ENCODE results near the gene ATP8A2.

The ATP8A2 gene

DNA sequence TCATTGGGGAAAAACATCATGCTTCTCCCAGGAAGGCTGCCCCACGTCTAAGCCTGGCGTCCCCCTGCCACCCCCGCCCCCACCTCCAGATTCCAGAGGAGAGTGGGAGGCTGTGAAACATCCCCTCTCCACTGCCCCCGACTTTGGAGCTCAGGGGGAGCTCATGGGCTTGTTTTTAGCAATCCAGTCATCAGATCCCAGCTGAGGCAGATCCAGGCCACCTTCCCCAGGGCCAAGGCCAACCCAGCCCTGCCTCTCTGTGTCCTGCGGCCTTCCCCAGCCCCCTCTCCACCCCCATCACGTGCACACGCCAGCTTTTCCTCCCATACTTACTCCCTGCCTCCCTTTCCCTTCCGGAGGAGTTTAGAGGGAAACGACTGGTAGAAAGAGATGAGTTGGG, 641.2 kb downstream of the ATP8A2 start:
- no peak for DNase-seq (ENCODE audit: low read depth in 2 of 2)

DNA sequence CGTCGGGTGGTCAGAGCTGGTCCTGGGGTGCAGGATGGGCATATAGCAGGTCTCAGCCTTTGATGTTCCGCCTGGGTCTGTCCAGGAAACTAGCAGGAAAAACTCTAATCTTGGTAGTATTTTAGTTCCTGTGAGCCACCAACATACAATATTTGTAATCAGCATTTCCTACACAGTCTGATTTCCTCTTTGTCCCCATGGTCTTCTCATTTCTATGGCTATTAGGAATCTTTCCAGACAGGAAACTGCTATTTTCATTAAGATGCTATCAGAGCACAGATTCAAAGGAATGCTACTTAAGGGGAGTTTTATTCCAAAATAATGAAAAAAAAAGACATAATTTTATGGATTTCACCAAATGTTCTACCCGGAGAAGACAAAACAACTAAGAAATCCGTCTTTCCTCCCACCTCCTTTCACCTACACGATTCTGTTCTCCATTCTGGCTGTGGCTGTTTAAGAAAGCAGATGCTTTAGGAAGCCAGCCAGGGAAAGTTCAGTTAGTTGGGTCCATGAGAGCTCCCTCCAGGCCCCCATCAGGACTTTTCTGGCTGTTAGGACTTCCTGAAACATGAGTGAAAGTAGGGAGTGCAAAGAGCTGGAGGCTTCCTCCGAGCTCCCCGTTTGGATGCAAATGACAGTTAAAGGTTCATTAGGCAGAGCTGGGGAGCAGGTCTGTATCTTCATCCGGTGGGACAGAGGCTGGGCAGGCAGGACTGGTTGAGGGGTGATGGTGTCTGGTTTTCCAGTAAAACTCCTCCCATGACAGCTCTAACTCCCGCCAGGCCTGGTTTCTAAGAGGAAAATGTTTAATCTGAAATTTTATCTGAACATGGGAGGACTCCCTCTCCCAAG, 643.7 kb downstream of the ATP8A2 start:
- DNase-seq (ENCODE audit: low read depth in 2 of 2): no peak

DNA sequence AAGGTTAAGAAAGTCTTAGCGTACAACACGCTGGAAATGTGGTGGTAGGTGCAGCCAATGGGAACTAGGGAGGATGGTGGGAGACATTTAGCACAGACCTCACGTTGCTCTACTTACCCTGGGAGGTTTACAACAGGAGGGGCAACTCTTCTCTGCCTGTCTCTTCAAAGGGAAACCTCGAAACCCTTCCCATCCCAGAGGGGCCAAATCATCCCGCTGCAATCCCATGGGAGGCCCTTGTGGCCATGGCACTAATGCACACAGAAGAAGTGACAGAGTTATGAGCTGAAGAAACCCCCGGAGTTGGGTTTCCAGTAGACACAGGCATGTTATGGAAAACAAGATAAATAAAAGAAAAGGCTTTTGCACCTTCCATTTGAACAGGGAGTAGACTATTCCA, 644.4 kb downstream of the ATP8A2 start:
- DNase-seq (ENCODE audit: low read depth in 2 of 2): no peak

DNA sequence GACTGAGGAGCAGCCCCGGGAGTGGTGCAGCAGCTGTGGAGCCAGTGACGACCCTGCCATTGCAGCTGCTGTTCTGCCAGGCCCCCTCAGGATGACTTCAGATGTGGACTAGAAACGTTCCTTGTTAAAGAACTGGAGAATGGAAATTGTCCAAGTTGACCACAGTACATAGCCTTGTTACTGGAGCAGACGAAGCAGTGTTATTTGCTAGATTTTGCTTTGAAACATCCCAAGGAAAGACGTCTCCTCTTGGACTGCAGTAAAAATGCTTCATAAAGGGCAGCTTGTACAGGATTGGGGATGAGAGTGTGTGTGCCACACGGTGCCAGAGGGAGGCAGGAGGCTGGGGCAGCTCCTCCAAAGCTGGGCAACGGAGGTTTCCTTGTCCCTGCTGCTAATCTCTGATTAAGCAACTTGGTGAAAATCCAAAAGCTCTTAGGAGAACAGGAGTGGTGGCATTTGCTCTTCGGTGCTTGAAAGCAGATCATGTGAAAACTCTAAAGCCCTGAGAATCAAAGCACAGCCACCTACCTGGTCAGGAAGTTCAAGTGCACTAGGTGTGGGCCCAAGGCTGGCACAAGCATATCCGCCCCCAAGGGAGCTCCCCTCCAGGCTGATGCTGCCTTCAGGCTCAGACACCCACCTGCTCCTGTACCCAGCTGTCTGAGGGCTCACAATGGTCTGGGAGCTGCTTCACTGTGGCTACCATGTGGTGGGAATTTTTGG, 645.6 kb downstream of the ATP8A2 start:
- DNase-seq (ENCODE audit: low read depth in 2 of 2): no peak

DNA sequence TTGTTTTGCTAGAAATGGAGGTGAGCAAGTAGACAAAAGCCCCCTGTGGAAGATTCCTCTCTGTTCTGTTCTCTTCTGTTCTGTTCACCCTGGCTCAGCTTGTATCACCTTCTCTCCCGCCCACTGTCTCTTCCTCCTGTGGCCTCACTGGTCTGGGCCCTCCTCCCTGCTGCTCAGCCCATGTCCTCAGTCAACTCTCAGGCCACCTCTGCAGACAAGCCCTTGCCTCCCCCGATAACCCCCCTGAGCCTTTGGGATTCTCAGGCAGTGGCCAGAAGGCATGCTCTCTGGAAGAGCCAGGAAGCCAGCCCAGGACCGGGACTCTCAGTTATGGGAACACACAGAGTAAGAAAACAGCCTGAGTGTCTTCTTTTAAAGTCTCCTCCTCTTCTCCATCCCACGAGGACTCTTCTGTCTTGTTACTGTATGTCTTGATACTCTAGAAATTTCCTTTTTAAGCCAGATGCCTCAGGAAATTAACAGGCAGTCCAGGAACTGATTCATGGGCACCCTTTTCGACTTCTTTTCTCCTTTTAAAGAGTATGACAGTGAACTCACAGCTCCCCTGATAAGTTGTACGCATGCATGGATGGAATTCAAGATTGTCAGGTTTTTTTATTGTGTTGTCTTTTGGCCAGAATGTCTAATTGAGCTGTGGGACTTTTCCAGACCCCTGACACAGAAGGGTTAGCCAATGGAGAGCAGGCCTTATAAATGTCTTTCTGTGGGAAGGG, 646.3 kb downstream of the ATP8A2 start:
- DNase-seq (ENCODE audit: low read depth in 2 of 2): no peak

DNA sequence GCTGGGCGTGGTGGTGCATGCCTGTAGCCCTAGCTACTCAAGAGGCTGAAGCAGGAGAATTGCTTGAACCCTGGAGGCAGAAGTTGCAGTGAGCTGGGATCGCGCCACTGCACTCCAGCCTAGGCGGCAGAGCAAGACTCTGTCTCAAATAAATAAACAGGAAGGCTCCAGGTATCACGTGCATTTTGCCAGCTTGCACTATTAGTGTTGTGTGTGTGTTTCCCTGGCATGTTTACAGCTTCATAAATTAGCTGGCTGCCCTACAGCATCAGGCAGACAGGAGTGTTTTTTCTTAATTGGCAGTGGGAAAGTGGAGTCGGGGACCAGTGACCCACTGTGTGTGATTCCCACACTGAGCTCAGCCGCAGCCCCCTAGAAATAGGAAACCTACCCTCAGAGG, 647.5 kb downstream of the ATP8A2 start:
- no peak for DNase-seq (ENCODE audit: low read depth in 2 of 2)

DNA sequence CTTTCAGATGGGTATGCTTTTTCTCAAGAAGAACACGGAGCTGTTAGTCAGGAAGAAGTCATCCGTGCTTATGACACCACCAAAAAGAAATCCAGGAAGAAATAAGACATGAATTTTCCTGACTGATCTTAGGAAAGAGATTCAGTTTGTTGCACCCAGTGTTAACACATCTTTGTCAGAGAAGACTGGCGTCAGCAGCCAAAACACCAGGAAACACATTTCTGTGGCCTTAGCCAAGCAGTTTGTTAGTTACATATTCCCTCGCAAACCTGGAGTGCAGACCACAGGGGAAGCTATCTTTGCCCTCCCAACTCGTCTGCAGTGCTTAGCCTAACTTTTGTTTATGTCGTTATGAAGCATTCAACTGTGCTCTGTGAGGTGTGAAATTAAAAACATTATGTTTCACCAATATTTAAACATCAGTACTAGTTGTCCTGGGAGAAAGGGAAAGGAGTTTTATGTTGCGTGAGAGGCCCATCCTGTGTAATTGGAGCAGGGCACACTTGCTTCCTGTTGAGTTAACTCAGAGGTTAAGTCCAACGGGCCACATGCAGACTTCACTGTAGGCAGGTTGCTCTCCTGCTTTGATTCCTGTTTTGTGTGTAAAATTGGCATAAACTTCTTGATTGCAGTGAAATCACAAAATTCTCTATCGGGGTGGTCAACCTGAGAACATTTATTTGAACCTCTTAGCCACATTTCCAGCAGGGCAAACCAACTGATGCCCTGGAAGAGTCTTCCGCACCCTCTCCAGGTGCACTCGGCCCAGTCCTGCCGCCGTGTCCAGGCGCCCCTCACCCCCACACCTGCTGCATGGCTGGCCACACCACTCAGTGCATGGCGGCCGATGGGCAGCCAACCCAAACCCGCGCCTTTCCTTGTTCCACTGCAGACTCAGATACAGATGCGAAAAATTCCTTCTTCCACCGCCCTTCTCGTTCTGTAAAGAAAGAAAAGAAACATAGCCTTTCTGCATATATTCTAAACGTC, 648.4 kb downstream of the ATP8A2 start:
- no peak for DNase-seq (ENCODE audit: low read depth in 2 of 2)

DNA sequence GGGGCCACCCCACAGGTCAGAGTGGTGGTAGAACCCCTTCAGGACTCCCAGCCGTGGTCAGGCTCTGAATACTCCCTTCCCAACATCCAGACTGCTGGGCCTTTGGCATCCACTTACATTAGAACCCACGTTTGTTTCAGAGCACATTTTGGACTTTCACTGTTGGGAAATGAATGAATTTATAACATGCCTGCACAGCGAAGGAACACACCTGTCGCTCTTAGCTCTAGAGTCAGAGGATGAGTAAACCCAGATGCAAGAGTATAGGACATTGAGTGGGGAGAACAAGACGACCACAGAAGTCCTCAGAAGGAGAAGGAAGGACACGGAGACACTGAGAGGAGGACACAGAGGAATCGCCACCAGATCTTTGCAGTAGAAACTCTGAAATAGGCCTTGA, 649.1 kb downstream of the ATP8A2 start:
- DNase-seq (ENCODE audit: low read depth in 2 of 2): no peak

DNA sequence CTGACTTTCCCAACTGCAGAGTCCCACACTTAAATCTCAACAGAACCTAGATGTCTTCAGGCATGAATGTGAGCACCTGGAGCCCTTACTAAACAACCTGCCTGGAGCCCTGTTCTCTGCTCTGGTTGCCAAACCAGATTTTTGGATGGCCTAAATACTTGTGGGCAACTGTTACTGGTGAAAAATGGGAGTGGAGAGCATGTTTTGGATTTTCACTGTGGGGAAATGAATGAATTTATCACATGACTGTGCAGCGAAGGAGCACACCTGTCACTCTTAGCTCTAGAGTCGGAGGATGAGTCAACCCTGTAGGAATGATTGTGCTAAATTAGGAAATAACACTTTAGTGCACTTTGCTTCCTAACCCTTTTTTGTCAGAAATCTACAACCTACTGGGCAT, 649.7 kb downstream of the ATP8A2 start:
- DNase-seq (ENCODE audit: low read depth in 2 of 2): no peak

DNA sequence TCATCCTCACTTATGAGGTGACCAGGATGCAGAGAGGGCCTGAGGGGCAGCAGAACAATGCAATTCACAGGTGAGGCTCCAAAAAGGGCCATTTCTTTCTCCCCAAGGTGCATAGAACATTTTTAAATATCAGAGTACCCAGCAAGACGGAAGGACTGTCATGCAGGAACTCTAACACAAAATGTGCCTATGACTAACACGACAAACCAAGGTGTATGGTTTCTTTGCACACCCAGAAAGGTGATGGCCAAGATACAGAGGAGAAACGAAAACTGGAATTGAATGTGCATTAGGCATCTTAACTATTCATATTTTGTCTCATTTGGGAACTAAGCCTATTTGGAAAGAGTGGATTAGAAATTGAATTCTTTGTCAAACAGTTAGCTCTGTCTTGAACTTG, 650.2 kb downstream of the ATP8A2 start:
- no peak for DNase-seq (ENCODE audit: low read depth in 2 of 2)

DNA sequence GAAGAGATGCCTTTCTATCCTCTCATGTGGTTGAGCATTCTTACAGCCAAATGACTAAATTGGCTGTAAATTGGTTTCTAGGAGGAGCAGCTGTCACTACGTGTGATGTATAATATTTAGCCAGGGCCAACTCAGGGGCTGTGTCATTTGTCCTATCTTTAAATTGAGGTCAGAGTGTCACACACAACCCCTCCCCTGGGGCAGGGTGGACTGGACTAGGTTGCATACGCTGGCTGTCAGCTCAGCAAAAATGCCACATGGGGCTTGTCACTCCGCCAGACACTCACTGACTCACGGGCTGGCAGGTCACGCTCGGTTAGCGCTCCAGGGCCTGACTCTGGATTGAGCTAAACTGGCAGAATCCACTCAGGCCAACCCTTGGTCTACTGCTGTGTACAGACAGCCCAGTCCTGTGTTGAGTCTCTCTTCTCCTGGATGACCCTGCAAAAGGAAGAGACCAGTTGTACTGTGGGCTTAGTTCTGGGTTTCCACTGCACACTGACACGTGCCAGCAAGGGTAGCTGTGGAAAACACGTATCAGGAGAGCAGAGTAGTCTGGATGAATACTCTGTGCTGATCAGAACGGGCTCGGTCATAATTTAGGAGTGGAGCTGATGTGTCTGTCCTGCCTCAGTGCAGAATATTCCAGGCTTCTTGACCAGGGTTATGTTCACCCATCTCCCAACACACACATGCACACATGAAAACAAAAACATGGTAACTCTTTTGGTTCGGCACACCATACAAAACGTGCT, 650.9 kb downstream of the ATP8A2 start:
- no peak for DNase-seq (ENCODE audit: low read depth in 2 of 2)

DNA sequence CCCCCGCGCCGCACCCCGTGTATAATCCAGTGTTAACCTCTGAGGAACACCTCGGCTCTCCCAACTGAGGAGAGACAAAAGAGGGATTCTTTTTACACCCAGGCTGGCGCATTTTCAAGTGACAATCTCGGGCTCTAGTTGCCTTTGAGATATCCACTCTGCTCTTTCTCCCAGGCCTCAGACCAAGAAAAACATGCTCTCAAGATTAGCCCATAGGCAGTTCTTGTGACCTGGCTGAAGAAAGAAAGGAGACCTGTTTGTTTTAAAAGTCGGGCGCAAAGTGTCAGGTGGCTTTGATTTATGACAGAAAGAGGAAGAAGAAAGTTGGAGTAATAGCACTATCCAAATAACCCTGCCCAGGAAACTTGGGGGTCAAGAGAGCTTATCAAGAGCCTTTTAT, 652.8 kb downstream of the ATP8A2 start:
- no peak for DNase-seq (ENCODE audit: low read depth in 2 of 2)

DNA sequence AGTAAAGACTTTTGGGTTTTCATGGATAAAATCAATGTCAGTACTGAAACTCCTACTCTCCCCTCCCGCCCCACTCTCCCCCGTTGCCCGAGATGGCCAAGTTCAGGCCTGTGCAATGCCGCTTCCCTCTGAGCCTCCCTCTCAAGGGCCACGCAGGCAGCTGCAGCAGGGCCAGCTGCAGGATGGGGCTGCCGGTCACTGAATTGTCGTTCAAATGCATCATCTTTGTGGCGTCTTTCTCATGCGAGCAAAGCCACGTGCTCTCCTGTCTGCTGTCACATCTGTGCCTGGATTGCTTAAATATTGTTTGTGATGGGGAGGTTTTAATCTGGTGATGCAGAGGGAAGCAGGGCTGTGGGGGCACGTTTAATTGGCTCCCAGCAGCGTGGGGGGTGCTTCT, 653.4 kb downstream of the ATP8A2 start:
- no peak for DNase-seq (ENCODE audit: low read depth in 2 of 2)

DNA sequence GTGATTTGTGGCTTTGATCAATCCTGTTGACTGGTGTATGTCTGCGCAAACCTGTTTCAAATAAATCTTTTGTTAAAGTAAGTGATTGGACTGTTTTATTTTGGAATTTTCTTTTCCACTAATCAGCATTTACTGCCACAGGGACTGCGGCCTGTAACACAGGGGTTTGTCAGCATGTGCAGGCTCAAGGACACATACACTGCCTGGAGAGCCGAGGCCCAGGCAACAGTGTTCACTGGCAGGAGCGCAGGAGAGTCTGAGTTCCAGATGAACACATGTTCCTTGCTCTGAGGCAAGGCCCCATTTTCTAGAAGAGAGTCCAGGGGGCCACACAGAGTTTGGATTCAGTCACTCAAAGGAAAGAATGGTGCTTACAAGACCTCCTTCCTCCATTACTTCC, 654.0 kb downstream of the ATP8A2 start:
- no peak for DNase-seq (ENCODE audit: low read depth in 2 of 2)

DNA sequence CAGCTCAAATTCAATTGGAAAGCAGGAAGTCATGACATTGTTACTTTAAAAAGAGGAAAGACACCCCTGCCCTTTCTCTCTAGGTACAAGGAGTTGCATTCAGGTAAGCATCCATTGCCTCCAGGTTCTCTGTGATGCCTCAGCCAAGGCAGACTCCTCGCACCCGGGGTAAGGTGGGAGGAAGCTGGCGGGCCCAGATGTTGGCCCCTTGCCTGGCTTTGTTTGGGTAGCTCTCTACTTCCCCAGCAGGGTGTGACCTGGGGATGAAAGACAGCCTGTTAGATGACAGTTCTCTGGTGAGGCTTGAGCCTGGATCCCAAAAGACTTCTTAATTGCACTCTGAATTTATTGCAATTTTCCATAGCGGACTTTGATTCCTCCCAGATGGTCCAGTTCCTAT, 654.4 kb downstream of the ATP8A2 start:
- DNase-seq (ENCODE audit: low read depth in 2 of 2): no peak

DNA sequence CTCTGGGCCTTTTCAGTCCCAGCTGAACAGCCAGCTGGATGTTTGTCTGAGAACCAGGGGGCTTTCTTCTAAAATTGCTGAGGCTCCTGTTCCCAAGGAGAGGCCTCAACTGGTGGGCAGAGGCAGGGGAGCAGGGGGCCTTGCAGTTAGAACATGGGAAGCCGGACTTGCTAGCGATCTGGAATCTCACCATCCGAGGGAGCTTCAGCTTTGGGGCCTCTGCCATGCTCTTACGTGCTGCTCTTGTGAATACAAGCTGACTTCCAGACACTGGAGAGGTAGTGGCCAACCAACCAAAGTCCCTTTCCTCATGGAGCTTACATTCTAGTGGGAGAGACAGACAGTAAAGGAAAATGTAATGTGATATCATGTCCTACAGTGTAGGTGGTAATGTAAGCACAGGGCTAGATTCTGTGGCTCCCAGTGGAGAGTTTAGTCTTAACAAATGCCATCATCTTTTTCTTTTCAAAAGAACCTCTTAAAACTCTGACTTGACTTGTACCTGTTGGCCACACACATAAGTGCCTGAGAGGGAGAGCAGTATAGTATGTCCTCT, 657.9 kb downstream of the ATP8A2 start:
- DNase-seq (ENCODE audit: low read depth in 2 of 2): no peak

DNA sequence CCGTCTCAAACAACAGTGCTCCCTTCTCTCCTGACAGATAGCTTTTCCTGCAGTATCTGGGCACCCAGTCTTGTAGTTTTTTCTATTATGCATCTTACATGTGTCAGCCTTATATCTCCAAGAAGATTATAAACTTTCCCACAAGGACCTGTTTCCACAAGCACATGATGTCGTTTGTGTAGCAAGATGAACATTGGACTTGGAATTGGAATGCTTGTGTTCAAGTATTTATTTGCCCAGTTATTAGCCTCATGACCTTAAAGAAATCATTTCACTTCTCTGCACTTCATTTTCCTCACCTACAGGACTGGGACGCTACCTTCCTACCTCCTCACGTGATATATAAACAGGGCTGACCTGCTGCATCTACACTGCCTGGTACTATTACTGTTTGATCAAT, 658.6 kb downstream of the ATP8A2 start:
- no peak for DNase-seq (ENCODE audit: low read depth in 2 of 2)

DNA sequence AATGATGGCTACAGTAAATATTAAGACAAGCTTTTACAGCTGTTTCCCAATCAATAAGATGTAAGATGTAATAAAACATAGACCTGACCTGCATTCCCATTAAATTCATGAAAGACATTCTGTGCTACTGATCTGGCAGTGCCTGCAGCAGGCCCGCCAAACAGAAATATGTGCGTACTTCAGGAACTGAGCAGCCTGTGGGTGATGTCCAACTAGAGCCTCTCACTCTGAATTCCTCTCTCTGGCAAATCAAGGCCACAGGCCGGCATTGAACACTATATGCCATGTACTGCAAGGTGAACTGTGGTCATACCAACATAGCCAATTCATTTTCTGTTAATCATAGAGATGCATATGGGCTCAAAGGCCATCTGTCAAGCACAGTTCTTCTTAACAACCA, 662.2 kb downstream of the ATP8A2 start:
- DNase-seq (ENCODE audit: low read depth in 2 of 2): no peak

DNA sequence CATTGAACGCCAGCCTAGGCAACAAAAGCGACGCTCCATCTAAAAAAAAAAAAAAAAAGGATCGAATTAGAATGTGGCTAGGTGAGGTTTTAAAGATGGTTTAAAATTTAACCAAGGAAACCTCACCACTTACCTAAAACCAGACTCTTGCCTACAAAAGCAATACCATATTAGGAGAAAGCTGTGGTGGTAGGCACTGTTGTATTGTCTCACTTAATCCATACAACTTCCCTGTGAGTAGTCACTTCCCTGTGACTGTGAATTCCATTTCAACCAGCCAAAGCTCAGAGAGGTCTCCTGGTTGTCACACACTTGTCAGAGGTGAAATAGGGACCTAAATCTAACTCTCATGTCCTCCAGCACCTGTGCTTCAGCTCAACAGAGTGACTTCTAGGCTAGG, 664.6 kb downstream of the ATP8A2 start:
- DNase-seq (ENCODE audit: low read depth in 2 of 2): no peak

DNA sequence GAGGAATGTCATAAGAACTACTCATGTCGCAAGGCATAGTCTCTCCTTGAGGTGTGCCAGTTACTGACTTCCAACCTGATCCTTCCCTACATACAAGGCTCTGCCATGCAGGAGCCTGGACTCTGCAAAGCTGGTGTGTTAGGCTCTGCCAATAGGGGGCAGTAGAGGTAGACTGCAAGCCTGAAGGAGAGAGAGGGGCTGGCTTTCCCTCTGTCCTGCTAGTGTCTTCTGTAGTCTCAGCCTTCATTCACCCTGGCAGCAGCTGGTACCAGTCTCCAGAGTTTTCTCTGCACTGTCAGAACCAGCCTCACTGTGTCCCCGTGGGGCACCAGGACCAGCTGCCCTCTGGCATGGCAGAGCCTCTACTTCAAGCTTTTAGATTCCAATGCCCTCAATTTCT, 665.5 kb downstream of the ATP8A2 start:
- no peak for DNase-seq (ENCODE audit: low read depth in 2 of 2)
